Progenitor cell of endocrine pancreas (in vitro differentiated cells): ENCODE results near the gene ACBD3. TPM values are rescaled to one million over a fixed set of nuclear protein-coding genes. Genes with fewer than 3 reads are reported as not detected.
A peak's percentile ranks its signal among the peaks of the same experiment; 100 is the strongest.

Source experiments
- DNase-seq: peaks from one replicate; pipeline ENCODE4 v3.0.0; 2021; ENCODE audit warnings: low spot score; ENCODE audit not compliant: unreplicated experiment
- H3K27ac Mint-ChIP-seq: 2 replicates; pipeline ENCODE4 v1.8.0; 2021; ENCODE audit warnings: mild to moderate bottlenecking, moderate library complexity, mixed read lengths
- H3K27me3 Mint-ChIP-seq: 2 replicates; pipeline ENCODE4 v1.8.0; 2021; ENCODE audit warnings: mixed read lengths
- H3K36me3 Mint-ChIP-seq: 2 replicates; pipeline ENCODE4 v1.8.0; 2022; ENCODE audit warnings: mixed read lengths; ENCODE audit not compliant: insufficient read depth
- H3K4me1 Mint-ChIP-seq: 2 replicates; pipeline ENCODE4 v1.8.0; 2021; ENCODE audit warnings: low read depth, mixed read lengths
- H3K4me3 Mint-ChIP-seq: 2 replicates; pipeline ENCODE4 v1.8.0; 2021; ENCODE audit warnings: low read depth, mild to moderate bottlenecking, moderate library complexity, mixed read lengths
- H3K9me3 Mint-ChIP-seq: 2 replicates; pipeline ENCODE4 v1.8.0; 2021; ENCODE audit warnings: low read depth, mixed read lengths
- CTCF ChIP-seq: fragments of 200-600 bp; sonication (generic); IDR thresholded peaks from one replicate; pipeline ENCODE4 v1.5.0; 2021; ENCODE audit warnings: antibody characterized with exemption, mild to moderate bottlenecking; ENCODE audit not compliant: unreplicated experiment
- total RNA-seq: library from RNA; stranded (reverse); gene quantifications from 2 replicates; pipeline ENCODE4 v1.2.1, GENCODE V29; 2021

ACBD3 gene
- total RNA-seq, 1 donor from 2014 or later, result 29.3 TPM

GRCh38 chr1:226201029-226201593 lies 14.6 kb upstream of the ACBD3 start:
- Mint-ChIP-seq H3K27me3 (no peaks in the 10 kb centered on the region), H3K4me3 (no peak overlapping the region), H3K4me1 (peaks cover 3% of the 10 kb centered on the region), H3K9me3 (no peaks in the 10 kb centered on the region), H3K36me3 (no peaks in the 10 kb centered on the region), H3K27ac (no peak overlapping the region)
- peak; percentile 35 for TF ChIP-seq CTCF
- DNase-seq, result no peak

- Mint-ChIP-seq H3K27ac (no peak overlapping the region), H3K36me3 (no peaks in the 10 kb centered on the region), H3K27me3 (no peaks in the 10 kb centered on the region), H3K9me3 (no peaks in the 10 kb centered on the region), H3K4me3 (no peak overlapping the region), H3K4me1 (peaks cover 3% of the 10 kb centered on the region)
- no peak for DNase-seq
- no peak for TF ChIP-seq CTCF
Measured at GRCh38 chr1:226199971-226200370, 13.4 kb upstream of the ACBD3 start.

DNA sequence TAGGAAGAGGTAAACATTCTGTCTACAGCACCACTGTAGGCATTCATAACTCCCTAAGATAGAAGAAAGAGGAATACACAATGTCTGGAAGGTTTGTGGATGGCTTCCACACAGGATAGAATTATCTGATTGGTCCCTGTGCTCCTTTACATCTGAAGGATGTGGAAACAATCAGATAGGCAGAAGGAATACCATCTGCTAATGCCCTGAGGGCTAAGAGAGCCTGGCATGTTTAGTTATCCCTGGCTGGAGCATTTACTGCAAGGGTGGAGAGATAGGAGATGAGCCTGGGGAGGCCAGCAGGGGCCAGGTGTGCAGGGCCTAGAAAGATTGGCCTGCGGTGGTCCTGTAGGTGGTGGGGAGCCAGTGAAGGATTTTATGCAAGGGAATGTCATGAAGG lies 8.6 kb upstream of the ACBD3 start:
- Mint-ChIP-seq H3K27me3 (no peaks in the 10 kb centered on the region), H3K4me3 (no peak overlapping the region), H3K9me3 (no peaks in the 10 kb centered on the region), H3K4me1 (peaks cover 1% of the 10 kb centered on the region), H3K27ac (no peak overlapping the region), H3K36me3 (no peaks in the 10 kb centered on the region)
- no peak for DNase-seq
- TF ChIP-seq CTCF, result no peak

GRCh38 chr1:226187380-226187779 lies 839 bp upstream of the ACBD3 start:
- peak overlapping the region; percentile 87 for H3K4me3 Mint-ChIP-seq
- TF ChIP-seq CTCF, result no peak
- H3K36me3 Mint-ChIP-seq, result peaks cover 3% of the 10 kb centered on the region
- DNase-seq, result no peak
- no peaks in the 10 kb centered on the region for H3K9me3 Mint-ChIP-seq
- H3K4me1 Mint-ChIP-seq, result peaks cover 15% of the 10 kb centered on the region
- no peaks in the 10 kb centered on the region for H3K27me3 Mint-ChIP-seq
- no peak overlapping the region for H3K27ac Mint-ChIP-seq

GRCh38 chr1:226187019-226187322 lies 430 bp upstream of the ACBD3 start:
- TF ChIP-seq CTCF, result no peak
- peaks cover 16% of the 10 kb centered on the region for H3K4me1 Mint-ChIP-seq
- peak overlapping the region; percentile 87 for H3K4me3 Mint-ChIP-seq
- DNase-seq, result no peak
- H3K9me3 Mint-ChIP-seq, result no peaks in the 10 kb centered on the region
- H3K27me3 Mint-ChIP-seq, result no peaks in the 10 kb centered on the region
- H3K36me3 Mint-ChIP-seq, result peaks cover 3% of the 10 kb centered on the region
- peak overlapping the region; percentile 96 for H3K27ac Mint-ChIP-seq
